ENCODE data around the gene NTRK3.

NTRK3 gene

DNA sequence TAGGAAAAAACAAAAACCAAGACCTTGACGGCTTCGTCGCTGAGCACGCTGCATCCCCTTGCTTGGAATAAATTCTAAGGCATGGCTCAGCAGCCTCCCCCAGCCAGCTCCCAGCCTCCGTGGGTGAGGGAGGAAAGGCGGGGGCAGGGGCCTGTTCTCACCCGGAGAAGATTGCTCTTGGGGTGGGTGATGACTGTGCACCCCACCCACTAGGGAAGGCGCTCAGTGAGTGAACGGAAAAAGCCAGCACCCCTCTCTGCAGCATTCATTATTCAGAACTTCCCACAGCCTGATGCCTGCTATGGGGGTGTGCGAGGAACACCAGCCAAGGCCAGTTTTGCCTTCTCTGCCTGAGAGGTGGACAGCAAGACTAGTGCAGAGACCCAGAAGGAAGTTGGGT, 19.3 kb upstream of the NTRK3 start:
- Histone ChIP-seq H3K4me2 (ENCODE audit: low read length) (no peak overlapping the region), H4K20me1 (ENCODE audit: insufficient read depth, low read length) (no peaks in the 10 kb centered on the region), H3K27ac (ENCODE audit: low read length) (no peak overlapping the region), H3K9ac (ENCODE audit: low read length) (no peak overlapping the region), H3K4me3 (ENCODE audit: low read length) (no peak overlapping the region), H3K9me3 (ENCODE audit: insufficient read depth, low read length) (no peaks in the 10 kb centered on the region), H2AFZ (ENCODE audit: low read depth, low read length) (no peak overlapping the region), H3K27me3 (ENCODE audit: low read depth, low read length) (peaks cover 82% of the 10 kb centered on the region), H3K4me1 (ENCODE audit: low read length) (no peaks in the 10 kb centered on the region), H3K79me2 (ENCODE audit: low read length) (no peaks in the 10 kb centered on the region), H3K36me3 (replicated peaks; ENCODE audit: low read depth, low read length) (no peaks in the 10 kb centered on the region)
- no peak for TF ChIP-seq EZH2phosphoT487 (IDR thresholded peaks at IDR 0.05; ENCODE audit: low read depth)
- TF ChIP-seq, protein P1, sequence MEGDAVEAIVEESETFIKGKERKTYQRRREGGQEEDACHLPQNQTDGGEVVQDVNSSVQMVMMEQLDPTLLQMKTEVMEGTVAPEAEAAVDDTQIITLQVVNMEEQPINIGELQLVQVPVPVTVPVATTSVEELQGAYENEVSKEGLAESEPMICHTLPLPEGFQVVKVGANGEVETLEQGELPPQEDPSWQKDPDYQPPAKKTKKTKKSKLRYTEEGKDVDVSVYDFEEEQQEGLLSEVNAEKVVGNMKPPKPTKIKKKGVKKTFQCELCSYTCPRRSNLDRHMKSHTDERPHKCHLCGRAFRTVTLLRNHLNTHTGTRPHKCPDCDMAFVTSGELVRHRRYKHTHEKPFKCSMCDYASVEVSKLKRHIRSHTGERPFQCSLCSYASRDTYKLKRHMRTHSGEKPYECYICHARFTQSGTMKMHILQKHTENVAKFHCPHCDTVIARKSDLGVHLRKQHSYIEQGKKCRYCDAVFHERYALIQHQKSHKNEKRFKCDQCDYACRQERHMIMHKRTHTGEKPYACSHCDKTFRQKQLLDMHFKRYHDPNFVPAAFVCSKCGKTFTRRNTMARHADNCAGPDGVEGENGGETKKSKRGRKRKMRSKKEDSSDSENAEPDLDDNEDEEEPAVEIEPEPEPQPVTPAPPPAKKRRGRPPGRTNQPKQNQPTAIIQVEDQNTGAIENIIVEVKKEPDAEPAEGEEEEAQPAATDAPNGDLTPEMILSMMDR (IDR thresholded peaks at IDR 0.05; ENCODE audit: low read depth, low read length), result no peak

DNA sequence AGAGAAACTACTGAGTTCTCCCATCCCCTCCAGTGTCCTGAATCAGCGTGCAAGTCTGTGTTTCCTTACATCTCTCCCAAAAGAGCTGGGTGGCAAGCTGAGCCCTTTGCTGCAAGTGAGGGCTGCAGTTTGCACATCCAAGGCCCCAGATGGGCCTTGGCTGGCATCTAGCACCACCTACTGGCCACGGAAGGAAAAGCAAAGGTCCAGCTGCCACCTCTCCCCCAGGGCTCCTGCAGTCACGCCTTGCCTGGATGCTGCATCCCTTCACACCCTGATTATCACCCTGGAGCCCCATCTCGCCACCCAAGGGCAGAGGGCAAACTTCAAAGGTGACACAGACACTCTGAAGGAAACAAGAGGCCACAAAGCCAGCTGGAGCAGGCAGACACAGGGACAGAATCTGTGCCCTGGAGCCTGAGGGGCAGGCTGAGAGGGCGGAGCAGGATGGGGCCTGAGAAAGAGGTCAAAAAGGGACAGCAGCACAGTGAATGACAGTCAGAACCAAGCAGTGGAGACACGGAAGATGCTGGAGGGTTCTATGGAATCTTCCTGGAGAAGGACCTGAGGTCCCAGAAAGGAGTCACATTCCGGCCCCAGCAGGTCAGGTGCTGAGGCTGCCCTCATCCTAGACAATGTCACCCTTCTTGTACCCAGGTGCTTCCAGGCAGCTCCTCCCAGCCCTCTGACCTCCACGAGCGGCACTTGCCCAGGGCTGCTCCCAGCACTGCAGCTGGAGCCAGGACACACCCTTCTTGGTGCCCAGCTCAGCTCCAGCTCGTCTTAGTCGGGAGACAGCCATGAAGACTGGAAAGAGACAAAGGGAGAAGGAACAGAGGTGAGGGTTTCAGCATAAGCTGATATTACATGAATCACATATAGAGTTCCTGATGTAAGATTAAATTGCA, 18.3 kb upstream of the NTRK3 start:
- Histone ChIP-seq H3K36me3 (replicated peaks; ENCODE audit: low read depth, low read length) (no peaks in the 10 kb centered on the region), H3K79me2 (ENCODE audit: low read length) (no peaks in the 10 kb centered on the region), H4K20me1 (ENCODE audit: insufficient read depth, low read length) (no peaks in the 10 kb centered on the region), H3K4me2 (ENCODE audit: low read length) (no peak overlapping the region), H2AFZ (ENCODE audit: low read depth, low read length) (no peak overlapping the region), H3K27me3 (ENCODE audit: low read depth, low read length) (peaks cover 82% of the 10 kb centered on the region), H3K9ac (ENCODE audit: low read length) (no peak overlapping the region), H3K4me3 (ENCODE audit: low read length) (no peak overlapping the region), H3K27ac (ENCODE audit: low read length) (no peak overlapping the region), H3K9me3 (ENCODE audit: insufficient read depth, low read length) (no peaks in the 10 kb centered on the region), H3K4me1 (ENCODE audit: low read length) (no peaks in the 10 kb centered on the region)
- TF ChIP-seq EZH2phosphoT487 (IDR thresholded peaks at IDR 0.05; ENCODE audit: low read depth), result no peak
- TF ChIP-seq, protein P1 (IDR thresholded peaks at IDR 0.05; ENCODE audit: low read depth, low read length), result peak; percentile 93

DNA sequence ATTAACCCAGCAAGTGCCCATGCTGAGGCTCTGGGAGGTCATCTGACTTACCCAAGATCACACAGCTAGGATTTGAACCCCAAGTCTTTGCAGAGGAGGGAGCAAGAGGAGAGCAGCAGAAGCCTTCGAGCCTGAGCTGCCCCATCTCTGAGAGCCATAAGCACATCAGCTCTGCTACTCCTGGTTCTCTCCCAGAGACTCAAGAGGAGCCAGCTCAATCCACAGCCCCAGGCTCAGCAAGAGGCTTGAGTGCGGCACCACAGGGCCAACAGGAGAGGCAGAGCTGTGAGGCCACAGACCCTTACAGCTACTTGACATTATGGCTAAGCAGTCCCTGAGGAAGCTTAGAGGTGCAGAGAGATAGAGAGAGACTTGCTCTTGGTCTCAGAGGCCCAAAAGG, 15.9 kb upstream of the NTRK3 start:
- Histone ChIP-seq H2AFZ (ENCODE audit: low read depth, low read length) (no peak overlapping the region), H3K9ac (ENCODE audit: low read length) (no peak overlapping the region), H3K9me3 (ENCODE audit: insufficient read depth, low read length) (no peaks in the 10 kb centered on the region), H4K20me1 (ENCODE audit: insufficient read depth, low read length) (no peaks in the 10 kb centered on the region), H3K4me1 (ENCODE audit: low read length) (no peaks in the 10 kb centered on the region), H3K27ac (ENCODE audit: low read length) (no peak overlapping the region), H3K4me3 (ENCODE audit: low read length) (no peak overlapping the region), H3K4me2 (ENCODE audit: low read length) (no peak overlapping the region), H3K27me3 (ENCODE audit: low read depth, low read length) (peaks cover 72% of the 10 kb centered on the region), H3K79me2 (ENCODE audit: low read length) (no peaks in the 10 kb centered on the region), H3K36me3 (replicated peaks; ENCODE audit: low read depth, low read length) (no peaks in the 10 kb centered on the region)
- TF ChIP-seq EZH2phosphoT487 (IDR thresholded peaks at IDR 0.05; ENCODE audit: low read depth), result no peak
- TF ChIP-seq, protein P1 (IDR thresholded peaks at IDR 0.05; ENCODE audit: low read depth, low read length), result no peak

DNA sequence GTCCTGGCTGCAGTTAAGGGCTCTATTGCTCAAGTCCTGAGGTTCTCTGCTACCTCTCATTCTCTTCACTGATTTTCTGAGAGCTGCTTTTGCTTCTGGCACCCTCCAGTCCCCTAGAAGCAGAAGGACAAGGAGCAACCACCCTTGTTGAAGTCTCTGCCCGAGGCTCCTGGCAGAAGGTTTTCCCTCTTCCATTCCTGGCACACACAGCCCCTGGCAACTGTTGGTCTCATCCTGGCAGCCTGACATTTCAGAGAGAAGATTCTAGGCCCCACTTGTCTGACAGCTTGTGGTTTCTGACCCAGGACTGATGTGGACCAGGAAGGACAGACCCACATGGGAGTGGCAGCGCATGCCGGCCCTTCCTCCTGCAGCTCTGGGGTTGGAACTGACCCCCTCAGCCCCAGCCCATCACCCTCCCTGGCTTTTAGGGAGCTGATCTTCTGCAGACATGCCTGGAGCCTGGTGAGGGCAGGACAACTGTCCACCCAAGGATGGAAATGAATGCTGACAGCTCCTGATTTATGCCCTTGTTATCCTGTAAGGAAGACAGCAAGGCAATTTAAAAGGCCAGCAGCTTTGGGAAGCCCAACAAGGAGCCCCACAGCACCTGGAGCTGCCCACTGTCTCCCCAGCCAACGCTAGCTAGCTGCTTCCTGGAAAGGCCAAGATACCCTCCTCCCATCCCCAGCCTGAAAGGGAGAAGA, 13.0 kb upstream of the NTRK3 start:
- no peaks in the 10 kb centered on the region for H3K4me1 ChIP-seq (ENCODE audit: low read length)
- H3K9ac ChIP-seq (ENCODE audit: low read length), result no peak overlapping the region
- H3K27me3 ChIP-seq (ENCODE audit: low read depth, low read length), result peaks cover 56% of the 10 kb centered on the region
- no peaks in the 10 kb centered on the region for H3K36me3 ChIP-seq (replicated peaks; ENCODE audit: low read depth, low read length)
- no peak overlapping the region for H3K27ac ChIP-seq (ENCODE audit: low read length)
- TF ChIP-seq EZH2phosphoT487 (IDR thresholded peaks at IDR 0.05; ENCODE audit: low read depth), result no peak
- TF ChIP-seq, protein P1 (IDR thresholded peaks at IDR 0.05; ENCODE audit: low read depth, low read length), result no peak
- no peaks in the 10 kb centered on the region for H3K79me2 ChIP-seq (ENCODE audit: low read length)
- no peak overlapping the region for H3K4me3 ChIP-seq (ENCODE audit: low read length)
- H3K9me3 ChIP-seq (ENCODE audit: insufficient read depth, low read length), result no peaks in the 10 kb centered on the region
- H3K4me2 ChIP-seq (ENCODE audit: low read length), result no peak overlapping the region
- no peak overlapping the region for H2AFZ ChIP-seq (ENCODE audit: low read depth, low read length)
- no peaks in the 10 kb centered on the region for H4K20me1 ChIP-seq (ENCODE audit: insufficient read depth, low read length)
